ENCODE data around the gene FAM120B.

Gene FAM120B

DNA sequence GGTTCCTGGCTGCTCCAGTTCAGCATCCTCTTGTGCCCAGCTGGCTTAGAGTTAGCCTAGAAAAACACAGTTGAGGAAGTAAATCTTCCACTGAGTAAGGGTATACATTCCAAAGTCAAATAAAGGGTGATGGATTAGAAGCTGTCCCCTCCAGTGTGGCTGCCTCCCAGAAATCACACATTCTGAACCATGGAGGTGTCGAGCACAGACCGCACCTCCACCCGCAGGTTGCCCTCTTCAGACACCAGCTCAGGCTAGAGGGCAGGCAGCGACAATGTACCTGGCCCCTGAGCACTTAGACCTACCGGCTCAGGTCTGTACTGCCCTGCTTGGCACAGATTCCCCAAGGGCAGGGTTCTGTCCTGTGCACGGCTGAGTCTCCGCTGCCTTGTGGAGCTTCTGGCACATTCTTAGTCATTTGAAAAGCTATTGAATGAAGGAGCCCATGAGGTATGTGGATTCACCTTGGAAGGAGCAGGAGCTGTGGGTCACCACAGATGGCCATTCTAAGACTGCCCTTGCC lies 118.1 kb downstream of the FAM120B start:
- DNase-seq = no peak

DNA sequence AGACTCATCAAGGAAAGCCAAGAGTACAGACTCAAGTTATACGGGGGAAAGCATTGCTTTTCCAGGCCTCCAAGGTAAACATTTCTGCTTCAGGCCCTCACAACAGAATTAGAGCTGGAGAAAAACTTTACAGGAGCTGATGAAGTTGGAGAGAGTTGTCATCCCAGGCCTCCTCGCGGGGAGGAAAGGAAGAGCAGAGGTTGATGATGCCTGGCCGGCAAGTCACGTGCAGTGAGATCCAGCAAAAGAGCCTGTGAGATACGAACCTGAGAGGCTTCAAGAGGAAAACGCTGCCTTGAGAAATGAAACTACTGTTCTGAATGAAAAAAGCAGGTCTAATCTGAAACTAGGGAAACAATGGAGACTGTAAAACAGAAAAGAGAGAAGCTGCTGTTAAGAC lies 122.9 kb downstream of the FAM120B start:
- no peak for DNase-seq

DNA sequence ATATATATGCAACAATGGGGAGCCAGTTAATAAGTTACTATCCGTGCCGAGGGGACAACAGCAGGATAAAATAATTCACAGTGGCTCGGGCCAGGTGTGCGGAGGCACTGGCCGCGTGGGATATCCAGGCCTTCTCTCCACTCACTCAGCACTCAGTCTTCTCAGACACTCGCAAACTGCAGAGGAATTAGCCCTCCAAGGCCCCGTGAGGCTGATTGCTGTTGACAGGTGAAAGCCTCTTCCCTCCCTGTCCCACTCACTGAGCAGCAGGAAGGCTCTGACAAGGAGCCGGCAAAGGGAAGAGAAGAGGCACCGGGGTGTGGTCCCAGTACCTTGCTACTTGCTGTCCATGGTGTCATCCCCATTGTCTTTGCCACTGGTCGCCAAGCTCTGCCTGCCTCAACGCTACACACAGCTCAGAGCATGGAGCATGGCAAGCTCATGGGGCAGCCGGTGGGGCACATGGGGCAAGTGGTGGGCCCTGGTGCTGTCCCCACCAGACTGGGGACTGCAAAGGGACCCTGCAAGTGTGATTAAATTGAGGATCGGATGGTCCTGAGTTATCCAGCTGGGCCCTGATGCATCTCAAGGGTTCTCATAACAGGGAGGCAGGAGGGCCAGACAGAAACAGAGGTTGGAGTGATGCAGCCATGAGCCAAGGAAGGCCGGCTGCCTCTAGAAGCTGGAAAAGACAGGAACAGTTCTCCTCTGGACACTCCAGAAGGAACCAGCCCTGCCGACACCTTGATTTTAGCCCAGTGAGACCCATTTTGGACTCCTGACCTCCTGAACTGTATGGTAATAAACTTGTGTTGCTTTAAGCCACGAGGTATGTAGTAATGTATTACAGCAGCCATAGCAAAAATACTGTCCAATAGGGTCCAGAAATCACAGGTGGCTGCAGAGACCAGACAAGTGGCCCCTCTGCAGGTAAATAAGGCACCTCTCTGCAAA lies 126.9 kb downstream of the FAM120B start:
- DNase-seq = no peak

DNA sequence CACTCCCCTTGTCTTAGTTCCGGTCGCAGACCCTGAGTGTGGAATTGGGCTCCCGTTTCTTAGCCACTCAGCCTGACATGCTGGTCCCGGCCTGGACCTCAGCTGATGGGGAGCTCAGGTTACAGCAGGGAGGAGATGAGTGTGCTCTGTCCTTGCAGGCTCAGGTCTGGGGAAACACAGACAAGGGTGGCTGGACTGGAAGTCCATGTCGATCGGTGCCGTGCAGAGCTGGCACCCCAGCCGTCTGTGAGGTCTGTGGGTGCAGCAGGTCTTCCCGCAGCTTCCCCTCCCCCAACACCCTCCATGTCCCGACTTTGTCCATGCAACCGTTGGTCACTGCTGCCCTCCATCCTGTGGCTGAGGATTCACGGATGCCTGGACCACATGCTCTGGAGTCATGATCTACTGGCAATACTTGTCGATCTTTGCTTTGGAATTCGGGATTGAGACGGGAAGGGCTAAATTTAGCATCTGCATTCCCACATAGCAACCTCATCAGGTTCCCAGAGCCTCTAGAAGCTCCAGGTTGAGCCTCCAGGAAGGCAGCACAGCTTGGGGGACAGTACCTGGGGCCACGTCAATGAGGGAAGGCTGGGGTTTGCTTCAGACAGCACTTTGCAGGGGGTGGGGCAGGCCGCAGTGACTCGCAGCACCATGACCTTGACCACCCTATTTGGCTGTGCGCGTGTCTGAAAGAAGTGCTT lies 127.7 kb downstream of the FAM120B start:
- no peak for DNase-seq

DNA sequence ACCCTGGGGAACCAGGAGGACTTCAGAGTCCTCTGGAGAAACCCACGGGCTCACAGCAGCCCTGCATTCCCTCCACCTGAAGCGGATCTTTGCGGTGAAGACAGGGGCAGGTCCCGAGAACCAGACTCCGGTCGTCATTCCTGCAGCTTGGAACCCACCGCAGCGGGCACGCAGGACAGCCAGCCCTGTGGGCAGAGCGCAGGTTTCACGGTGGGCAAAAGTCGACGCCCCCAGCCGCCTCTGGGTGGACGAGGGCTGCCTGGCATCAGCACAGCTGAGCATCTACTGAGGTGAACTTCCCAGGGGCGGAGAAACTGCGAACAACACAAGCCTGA lies 128.2 kb downstream of the FAM120B start:
- no peak for DNase-seq

DNA sequence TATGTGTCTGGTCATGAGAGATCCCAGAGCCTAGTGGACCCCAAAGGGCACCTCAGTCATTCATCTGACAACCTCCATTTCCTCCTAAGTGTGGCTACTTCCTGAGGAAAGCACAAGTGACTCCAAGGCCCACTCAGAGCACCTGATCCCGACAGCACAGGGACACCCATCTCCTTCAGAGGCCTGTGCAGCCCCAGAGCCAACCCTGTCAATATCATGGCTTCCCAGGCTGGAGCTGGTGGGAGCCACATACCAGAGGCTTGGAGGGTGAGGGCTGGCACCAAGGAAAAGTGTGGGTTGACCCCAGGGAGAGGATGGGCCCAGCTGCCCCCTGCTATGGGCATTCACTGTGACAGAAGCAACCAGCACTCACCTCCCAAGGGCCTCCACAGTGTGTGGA lies 129.2 kb downstream of the FAM120B start:
- DNase-seq = no peak

DNA sequence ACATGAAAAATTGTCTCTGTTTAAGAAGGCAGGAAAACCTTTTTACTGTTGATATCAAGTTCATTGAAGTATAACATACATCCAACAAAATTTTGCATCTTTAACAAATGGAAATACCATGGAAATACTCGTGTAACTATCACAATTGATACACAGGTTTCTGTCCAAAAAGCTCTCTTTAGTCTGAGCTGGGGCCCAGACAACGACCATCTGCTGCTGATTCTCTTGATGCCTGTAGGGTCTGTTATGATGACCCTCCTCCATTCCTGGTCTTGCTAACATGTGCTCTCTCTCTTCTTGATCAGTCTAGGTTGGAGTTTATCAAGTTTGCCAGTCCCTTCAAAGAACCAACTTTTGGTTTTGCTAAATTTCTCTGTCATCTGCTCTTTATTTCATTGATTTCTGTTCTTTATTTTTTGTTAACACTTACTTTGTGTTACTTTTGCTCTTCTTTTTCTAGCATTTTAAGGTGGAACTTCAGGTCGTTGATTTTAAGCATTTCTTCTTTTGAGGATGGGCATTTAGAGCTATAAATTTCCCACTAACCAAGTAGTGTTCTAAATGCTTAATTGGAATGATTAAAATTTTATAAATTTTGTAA lies 129.8 kb downstream of the FAM120B start:
- DNase-seq = no peak

DNA sequence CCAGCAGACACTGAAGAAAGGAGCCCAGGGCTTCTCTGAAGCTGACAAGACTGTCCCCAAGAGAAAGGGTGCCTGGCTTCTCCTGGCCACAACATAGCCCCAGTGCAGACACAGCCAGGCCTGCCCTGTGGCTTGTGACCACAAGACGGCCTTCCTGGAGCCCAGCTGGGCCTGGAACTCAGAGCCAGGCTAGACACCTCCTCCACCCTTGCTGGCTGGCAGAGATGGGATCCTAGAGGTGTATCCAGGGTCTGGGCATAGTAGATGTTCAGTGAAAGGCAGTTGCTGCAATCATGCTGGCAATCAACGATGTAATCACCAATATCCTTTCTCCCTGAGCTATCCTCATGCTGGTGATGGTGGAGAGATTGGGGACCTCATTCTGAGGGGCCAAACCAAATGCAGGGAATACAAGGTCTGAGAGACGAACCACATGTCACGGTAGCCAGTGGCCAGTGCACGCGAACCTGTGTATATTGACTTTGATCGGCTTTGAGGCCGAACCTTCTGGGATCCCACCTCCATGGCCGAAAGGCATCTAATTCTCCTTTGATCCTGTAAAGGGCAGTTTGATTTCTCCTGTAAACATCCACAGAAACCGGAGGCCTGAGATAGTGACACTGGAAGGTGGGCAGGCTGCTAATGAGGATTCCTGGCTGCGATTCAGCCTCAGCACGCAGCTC lies 131.3 kb downstream of the FAM120B start:
- DNase-seq = no peak

DNA sequence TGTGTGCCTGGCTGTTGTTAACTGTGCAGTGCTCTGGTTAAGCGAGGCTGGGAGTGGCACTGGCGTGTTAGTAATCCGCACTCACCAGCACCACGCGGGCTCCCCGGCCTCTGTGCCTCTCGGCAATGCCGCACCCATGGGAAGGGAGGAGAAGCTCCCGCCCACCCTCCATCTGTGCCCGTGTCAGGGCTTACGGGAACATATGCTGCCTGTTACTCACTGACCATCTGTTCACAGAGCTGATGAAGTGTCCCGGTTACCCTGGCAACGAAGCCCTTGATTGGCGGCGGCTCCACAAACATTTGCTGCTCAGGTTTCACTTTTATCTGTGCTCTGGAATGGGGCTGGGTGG lies 131.8 kb downstream of the FAM120B start:
- peak; percentile 46 for DNase-seq

DNA sequence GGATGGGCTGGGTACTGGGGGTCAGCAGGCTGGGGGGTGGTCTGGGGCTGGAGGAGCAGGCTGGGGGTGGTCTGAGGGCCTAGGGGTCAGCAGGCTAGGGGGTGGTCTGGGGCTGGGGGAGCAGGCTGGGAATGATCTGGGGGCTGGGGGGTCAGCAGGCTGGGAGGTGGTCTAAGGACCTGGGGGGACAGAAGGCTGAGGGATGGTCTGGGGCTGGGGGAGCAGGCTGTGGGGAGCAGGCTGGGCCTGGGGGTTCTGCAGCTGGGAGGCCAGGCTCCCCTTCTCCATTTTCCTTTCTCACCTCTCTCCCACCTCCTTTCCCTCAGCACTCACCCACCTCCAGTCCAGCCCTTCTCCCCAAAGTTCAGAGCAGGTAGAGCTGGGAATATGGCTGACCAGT lies 132.3 kb downstream of the FAM120B start:
- no peak for DNase-seq

DNA sequence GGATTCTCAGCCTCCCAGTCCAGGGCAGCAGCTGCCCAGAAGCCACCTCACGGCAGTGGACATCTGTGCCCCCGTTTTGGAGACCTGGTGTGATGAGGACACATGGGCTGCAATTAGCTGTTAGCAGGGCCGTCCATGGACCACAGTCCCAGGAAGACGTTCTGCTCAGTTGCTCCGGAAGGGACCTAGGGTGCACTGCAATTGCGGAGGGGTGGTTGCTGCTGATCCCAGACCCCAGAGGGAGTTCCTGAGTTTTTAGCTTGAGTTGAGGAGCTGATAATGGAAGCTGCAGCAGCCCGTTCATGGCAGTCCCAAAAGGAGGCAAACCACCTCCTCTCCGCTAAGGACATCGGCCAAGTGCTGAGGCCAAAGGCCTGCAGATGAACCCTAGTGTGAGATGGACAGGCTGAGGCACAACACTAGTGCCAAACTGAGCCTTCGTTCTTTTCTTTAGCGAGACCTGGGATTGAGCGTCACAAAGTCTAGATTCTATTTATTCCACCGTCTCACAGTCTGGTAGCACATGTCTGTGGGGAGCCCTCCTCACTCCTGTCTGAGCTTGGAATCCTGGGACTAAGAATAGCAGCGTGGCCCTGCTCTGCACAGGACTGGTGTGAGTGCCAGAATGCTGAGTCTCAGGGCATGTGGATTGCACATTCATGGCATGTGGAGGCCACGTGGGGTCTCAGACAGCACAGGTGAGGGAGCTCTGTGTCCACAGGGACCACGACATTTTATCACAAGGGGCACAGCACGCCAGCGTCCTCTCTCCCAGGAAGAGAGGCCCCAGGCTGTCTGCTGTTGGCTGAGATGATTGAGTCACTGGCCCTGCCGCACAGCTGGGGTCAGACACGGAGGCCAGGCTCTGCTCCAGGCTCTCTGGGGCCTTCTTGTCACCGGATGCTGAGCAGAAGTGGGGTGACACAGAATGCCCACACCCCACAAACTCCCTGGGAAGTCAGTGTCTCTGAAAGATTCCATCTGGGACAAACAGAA lies 133.1 kb downstream of the FAM120B start:
- no peak for DNase-seq

DNA sequence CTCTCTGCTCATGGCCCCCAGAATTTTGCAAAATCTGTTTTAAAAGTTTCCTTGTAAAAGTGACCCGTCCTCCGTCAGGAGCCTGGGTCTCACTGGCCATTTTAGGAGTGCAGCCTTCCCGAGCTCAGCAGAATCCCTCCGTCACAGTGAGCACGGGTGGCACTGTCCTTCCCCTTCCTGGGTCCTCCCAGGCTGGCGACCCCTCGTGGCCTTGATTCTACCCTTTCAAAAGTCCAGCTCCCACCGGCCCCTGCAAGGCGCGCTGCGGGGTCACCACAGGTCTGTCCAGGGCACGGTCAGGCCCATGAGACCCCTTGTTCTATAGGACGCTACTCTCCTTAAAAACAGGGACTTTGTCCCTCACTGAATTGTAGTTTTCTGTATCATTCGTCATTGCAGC lies 133.9 kb downstream of the FAM120B start:
- no peak for DNase-seq

DNA sequence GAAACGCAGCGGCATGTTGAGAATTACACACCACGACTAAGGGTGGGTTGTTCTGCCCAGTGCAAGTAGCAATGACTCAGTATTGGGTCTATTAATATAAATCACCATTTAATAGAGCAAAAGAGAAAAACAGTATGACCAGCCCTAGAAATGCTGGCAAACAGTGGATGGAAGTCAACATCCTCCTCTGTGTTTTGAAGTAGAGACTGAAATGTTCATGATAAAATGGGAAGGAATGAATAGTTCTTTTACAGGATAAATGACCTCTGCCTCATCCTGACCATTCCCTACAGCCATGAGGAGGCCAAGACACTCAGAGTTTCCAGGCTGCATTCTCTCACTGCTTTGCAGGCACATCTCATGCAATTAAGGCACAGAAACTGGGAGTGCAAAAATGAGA lies 134.8 kb downstream of the FAM120B start:
- DNase-seq = no peak

DNA sequence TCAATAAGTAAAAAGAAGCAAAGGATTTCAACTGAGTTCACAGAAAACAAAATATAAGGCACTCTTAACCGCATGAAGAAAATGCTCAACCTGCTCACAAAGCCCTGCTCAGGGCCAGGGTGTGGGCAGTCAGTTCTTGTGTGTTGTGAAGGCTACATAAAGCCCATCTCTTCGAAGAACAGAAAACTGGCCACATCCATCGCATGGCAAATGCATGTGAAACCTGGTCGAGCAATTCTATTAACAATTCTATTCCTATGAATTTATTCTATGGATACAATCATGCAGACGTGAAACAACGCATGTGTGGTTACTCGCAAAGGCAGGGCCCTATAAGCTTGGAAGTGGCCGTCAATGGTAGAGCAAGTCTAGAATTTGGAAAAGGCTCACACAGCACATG lies 136.0 kb downstream of the FAM120B start:
- DNase-seq = no peak

DNA sequence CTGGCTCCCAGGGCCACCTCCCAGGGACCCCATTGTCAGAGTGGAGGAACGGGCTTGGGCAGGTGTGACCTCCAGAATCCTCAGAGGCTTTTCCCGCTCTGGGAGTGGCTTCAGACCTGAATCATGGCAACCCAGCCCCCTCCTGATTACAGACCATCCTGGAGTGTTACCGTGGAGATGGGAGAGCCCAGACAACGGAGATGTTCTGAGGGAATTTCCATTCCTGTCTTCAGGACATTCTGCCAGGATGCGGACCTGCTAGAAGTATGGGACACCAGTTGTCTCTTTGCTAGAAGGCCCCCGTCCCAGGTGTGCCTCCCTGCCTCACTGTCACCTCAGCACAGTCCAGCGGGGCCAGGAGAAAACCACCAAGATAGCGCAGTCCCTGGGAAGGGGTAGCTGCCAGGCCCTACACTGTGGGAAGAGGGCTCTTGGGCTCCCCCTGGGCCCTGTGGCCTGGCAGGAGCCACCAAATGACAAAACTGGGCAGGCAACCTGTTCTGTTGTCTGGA lies 136.6 kb downstream of the FAM120B start:
- DNase-seq = peak; percentile 2

DNA sequence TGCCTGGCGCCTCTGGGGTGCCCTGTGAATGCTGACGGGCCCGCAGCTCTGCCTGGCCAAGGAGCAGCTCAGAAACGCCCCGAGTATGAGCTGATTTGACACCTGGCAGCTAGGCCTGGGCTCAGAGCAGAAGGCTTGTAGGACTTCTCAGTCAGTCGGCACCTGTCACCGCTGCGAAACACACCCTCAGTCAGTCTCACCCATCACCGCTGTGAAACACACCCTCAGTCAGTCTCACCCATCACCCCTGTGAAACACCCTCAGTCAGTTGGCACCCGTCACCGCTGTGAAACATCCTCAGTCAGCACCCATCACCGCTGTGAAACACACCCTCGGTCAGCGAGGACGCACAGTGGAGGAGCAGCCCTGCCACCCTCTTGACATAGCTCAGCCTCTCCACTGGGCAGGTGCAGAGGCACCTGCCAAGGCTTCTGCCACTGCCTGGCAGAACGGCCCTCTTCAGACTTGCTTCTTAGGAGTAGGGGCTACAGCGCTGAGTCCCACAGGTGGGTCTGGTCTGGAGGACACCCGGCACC lies 137.6 kb downstream of the FAM120B start:
- no peak for DNase-seq

DNA sequence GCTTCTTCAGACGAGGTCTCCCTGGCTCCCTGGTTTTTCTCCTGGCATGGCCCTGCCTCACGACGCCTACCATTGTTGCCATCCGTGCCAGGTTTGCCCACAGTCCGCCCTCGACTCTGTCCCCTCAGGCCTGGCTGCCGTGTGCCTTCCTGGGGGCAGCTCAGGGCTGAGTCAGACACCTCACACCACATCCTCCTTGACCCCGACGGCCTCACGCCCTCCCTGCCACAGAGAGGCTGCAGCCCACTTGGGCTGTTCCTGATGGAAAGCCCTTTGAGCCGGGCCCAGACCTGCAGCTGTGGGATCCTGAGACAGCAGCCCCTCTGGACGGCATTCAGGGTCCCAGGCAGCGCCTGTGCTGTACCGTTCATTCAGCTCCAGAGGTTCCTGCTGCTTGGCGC lies 138.3 kb downstream of the FAM120B start:
- DNase-seq = no peak

DNA sequence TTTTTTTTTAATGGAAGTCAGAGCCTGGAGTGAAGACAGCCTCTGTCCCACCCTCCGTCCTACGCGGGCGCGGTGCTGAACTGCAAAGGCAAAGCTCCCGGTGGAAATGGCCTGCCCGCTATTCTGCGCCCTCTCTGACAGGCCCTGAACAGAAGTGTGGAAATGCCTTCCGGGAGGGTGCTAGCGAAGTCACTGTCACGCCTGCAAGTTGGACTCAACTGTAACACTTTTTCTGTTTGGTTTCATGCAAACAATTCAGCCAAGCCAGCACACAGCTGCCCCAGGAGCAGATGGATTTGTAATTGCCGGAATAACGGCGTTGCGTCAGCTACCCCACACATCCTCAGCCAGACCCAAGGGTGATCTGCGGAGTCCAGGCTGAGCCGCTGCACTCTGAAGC lies 138.9 kb downstream of the FAM120B start:
- no peak for DNase-seq

DNA sequence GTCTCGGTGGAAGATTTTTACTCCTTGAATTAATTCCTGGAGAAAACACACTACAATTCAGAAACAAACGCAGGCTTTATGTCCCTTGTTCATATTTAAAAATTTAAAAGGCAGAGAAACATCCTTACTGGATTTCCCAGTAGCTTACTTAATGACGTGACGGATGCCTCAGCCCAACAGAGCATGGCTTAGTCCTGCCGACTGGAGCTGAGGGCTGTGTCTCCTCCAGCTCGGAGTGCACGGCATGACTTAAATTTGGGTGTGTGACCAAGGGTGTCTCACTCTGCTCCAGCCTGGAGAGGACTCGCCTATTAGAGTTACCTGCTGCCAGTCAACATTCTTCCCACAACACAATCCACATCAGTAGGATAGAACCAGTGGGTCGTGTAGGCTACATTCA lies 139.4 kb downstream of the FAM120B start:
- DNase-seq = no peak

DNA sequence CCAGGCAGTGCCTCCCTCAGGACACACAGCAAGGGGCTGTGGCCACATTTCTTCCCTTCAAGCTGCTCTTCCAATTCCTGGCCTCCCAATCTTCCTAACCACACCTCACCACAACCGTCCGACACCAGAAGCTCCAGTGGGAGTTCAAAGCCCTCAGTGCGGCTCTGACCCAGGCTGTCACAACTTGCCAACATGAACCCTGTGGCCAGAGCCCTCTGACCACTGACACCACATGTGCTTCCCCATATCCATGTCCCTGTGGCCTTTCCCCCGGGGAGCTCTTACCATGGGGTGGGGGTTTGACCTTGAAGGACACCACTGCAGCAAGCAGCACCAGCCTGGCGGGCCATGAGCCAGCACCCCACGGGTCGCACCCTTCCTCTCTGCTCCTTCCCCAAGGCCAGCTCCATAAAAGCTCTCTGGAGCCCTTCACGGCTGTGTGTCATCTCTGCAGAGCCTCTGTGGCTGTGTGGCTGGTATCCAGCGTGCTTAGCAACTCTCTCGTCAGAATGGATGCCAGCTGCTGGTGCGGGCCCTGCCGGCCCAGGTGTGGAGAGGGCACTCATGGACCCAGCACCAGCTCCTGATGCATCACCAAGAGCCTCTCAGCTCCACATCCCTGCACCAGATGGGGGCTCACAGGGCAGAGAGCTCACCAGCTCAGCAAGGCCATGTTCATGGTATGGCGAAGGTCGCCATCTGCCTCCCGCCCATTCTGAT lies 140.4 kb downstream of the FAM120B start:
- no peak for DNase-seq

DNA sequence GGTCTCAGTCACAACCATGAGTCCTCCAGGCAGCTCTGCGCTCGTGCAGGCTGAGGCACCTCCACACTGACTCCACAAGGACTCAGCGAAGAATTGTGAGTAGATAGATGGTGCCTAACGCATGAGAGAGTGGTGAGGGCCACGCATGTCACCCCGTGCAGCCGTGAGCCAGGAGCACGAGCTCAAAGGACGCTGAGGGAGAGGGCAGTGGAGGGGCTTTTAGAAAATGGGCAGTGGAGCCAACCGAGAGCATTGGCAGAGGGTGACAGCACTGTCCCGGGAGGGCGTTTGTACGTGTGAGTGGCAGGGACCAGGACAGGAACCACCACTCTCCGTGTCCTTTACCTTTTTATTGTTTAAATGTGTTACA lies 141.0 kb downstream of the FAM120B start:
- no peak for DNase-seq
